Body of pancreas (tissue), 4 donors: ENCODE measurements around the gene ZCCHC7.

ENCODE experiments used
- CTCF ChIP-seq, 7 experiments: fragments of 450-650 bp in 4 of 7; fragments of 200-600 bp in 3 of 7; sonication (generic) in 3 of 7; IDR thresholded peaks; one replicate each; pipeline ENCODE4 v1.5.1; 2016 to 2019; ENCODE audit warnings: antibody characterized with exemption in 7 of 7
- POLR2A ChIP-seq, 3 donors: fragments of 450-650 bp; IDR thresholded peaks; one replicate each; pipeline ENCODE4 v1.6.1; 2016; ENCODE audit warnings: antibody characterized with exemption in 3 of 3, mild to moderate bottlenecking in 2 of 3

- TF ChIP-seq CTCF (IDR thresholded peaks at IDR 0.05) (no peak), POLR2A (IDR thresholded peaks at IDR 0.05) (no peak)
Observed at GRCh38 chr9:37148181-37148580, 27.8 kb downstream of the ZCCHC7 start.
